IPS-18c (cell line): ENCODE results near the gene NOLC1.

Experiments used
- H3K4me3 ChIP-seq: 2 replicates; pipeline ENCODE4 v1.7.0; 2013; ENCODE audit warnings: low read depth, mild to moderate bottlenecking, low read length, moderate library complexity; ENCODE audit not compliant: insufficient read depth
- H3K9me3 ChIP-seq: one replicate; pipeline ENCODE4 v1.6.1; 2013; ENCODE audit warnings: mild to moderate bottlenecking, low read length, moderate library complexity; ENCODE audit not compliant: control insufficient read depth, insufficient read depth

Gene NOLC1

DNA sequence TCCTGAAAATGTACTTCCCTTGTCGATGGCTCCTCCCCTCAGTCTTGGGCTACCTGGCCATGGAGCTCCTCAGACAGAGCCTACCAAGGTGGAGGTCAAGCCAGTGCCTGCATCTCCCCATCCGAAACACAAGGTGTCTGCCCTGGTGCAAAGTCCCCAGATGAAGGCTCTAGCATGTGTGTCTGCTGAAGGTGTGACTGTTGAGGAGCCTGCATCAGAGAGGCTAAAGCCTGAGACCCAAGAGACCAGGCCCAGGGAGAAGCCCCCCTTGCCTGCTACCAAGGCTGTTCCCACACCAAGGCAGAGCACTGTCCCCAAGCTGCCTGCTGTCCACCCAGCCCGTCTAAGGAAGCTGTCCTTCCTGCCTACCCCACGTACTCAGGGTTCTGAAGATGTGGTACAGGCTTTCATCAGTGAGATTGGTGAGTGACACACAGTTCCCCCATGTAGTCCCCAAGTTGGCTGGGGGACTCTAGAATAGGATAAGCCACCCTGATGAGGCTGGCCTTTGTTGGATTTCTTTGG, 10.5 kb upstream of the NOLC1 start:
- Histone ChIP-seq H3K4me3 (no peak overlapping the region), H3K9me3 (no peaks in the 10 kb centered on the region)

GRCh38 chr10:102146971-102147428, 5.2 kb upstream of the NOLC1 start:
- no peak overlapping the region for H3K4me3 ChIP-seq
- H3K9me3 ChIP-seq, result no peaks in the 10 kb centered on the region

GRCh38 chr10:102147561-102147960, 4.6 kb upstream of the NOLC1 start:
- H3K9me3 ChIP-seq, result no peaks in the 10 kb centered on the region
- no peak overlapping the region for H3K4me3 ChIP-seq

GRCh38 chr10:102148275-102148674, 3.9 kb upstream of the NOLC1 start:
- Histone ChIP-seq H3K9me3 (no peaks in the 10 kb centered on the region), H3K4me3 (no peak overlapping the region)

DNA sequence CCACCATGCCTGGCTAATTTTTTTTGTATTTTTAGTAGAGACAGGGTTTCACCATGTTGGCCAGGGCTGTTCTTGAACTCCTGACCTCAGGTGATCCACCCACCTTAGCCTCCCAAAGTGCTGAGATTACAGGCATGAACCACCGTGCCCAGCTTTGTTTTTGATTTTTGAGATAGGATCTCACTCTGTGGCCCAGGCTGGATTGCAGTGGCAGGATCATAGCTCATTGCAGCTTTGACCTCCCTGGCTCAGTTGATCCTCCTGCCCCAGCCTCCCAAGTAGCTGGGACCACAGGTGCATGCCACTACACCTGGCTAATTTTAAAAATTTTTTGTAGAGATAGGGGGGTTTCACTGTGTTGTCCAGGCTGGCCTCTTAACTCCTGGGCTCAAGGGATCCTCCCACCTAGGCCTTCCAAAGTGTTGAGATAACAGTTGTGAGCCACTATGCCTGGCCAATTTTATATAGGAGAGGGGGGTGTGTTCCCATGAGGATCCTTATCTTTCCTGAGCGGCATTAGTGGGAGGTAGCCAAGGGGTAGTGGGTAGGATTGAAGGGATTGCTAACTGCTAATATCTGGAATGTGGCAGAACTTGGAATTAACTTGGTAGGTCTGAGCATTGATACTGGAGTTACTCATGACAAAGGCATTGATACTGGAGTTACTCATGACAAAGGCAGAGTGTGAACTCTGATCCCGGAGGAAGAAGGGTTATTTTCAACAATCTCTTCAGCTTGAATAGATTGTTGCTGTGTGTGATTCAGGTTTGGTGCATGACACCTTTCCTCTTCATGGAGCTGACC, 1.0 kb upstream of the NOLC1 start:
- H3K9me3 ChIP-seq, result no peaks in the 10 kb centered on the region
- H3K4me3 ChIP-seq, result peak overlapping the region; percentile 46; the same call in 1 of the 2 replicates

- H3K9me3 ChIP-seq, result no peaks in the 10 kb centered on the region
- H3K4me3 ChIP-seq, result peak overlapping the region; percentile 99
These were observed 329 bp downstream of the NOLC1 start for GRCh38 chr10:102152545-102152890.

GRCh38 chr10:102153093-102153620, 968 bp downstream of the NOLC1 start:
- H3K4me3 ChIP-seq, result peak overlapping the region; percentile 99
- no peaks in the 10 kb centered on the region for H3K9me3 ChIP-seq

GRCh38 chr10:102154466-102155116, 2.4 kb downstream of the NOLC1 start:
- 0 out of 2 replicates have a peak overlapping the region, but pooled peaks have one; percentile 15 for H3K4me3 ChIP-seq
- no peaks in the 10 kb centered on the region for H3K9me3 ChIP-seq

DNA sequence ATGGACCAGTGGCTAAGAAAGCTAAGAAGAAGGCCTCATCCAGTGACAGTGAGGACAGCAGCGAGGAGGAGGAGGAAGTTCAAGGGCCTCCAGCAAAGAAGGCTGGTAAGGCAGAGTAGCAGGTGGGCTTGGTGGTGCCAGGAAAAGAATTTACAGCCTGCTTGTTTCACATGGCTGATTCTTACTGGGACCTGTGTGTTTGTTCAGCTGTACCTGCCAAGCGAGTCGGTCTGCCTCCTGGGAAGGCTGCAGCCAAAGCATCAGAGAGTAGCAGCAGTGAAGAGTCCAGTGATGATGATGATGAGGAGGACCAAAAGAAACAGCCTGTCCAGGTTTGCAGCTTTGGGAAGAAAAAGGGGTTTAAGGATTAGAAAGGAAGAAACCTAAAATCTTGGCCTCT, 5.0 kb downstream of the NOLC1 start:
- Histone ChIP-seq H3K9me3 (no peaks in the 10 kb centered on the region), H3K4me3 (no peak overlapping the region)

DNA sequence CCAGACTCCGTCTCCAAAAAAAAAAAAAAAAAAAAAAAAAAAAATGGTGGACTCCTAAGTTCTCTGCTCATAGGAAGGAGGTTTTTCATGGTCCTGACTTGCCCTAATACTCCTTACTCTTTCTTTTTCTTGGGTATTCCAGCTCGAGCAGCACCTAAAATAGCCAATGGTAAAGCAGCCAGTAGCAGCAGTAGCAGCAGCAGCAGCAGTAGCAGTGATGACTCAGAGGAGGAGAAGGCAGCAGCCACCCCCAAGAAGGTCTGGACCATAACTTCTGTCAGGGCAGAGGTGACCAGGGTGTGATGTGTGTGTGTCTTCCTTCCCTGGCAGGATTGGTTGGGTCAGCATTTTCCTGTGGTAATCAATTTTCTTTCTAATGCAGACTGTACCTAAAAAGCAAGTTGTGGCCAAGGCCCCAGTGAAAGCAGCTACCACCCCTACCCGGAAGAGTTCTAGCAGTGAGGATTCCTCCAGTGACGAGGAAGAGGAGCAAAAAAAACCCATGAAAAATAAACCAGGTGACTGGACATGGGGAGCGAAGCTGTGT, 6.9 kb downstream of the NOLC1 start:
- no peaks in the 10 kb centered on the region for H3K9me3 ChIP-seq
- no peak overlapping the region for H3K4me3 ChIP-seq

DNA sequence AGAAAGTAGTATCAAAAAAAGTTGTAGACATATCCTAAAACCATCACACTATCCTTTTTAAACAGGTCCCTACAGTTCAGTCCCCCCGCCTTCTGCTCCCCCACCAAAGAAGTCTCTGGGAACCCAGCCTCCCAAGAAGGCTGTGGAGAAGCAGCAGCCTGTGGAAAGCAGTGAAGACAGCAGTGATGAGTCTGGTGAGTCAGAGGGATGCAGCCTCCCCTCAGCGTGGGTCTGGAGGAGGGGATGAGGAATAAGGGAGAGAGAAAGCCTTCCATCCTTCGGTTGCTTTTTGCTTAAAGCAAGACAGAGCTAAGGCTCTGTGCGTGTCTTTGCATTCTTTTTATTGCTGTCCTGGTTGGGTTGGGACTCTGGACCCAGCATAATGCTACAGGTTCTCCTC, 7.6 kb downstream of the NOLC1 start:
- no peak overlapping the region for H3K4me3 ChIP-seq
- no peaks in the 10 kb centered on the region for H3K9me3 ChIP-seq

DNA sequence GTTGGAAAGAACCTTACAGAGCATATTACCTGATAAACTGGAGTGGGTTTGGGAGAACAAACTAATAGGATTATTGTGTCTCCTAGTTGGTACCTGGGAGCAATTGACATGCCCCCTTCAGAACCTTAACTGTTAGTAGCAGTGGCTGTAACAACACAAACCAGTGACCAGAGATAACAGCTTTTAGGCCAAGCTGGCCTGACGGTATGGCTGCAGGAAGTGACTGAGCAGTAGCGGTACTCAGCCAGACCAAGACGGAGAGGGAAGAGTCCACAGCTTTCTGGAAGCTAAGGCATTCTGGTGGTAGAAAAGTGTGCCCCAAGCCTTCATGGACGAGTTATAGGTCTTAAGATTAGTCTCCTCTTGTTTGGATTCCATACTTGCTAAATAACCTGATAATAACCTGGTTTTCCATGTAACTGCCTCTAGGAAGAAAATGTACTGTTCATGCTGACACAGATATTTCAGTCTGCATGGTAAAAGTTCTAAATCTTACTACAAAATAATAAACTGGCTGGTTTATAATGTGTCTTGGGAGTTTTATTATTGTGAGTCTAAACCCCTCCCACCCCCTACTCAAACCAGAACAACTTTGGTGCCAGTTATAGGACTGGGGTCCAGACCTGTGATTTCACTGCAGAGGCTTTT, 11.3 kb downstream of the NOLC1 start:
- Histone ChIP-seq H3K9me3 (no peaks in the 10 kb centered on the region), H3K4me3 (no peak overlapping the region)

DNA sequence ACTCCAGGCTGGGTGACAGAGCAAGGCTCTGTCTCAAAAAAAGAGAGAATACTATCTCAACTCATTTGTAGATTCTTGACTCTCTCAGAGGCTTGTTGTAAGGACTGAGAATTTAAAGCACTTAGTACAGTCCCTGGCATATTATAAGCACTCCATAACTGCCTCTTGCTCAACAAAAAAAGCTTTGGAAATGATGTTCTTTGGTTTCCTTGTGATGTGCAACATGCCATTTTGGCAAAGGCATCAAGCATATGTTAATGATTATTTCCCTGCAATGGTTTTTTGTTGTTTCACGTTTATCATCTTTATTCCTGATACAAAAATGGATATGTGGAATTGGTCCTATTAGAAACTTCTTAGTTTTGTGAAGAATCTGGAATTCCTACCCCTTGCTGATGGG, 15.7 kb downstream of the NOLC1 start:
- Histone ChIP-seq H3K4me3 (no peak overlapping the region), H3K9me3 (no peaks in the 10 kb centered on the region)

GRCh38 chr10:102170602-102171001, 18.4 kb downstream of the NOLC1 start:
- H3K9me3 ChIP-seq, result no peaks in the 10 kb centered on the region
- H3K4me3 ChIP-seq, result no peak overlapping the region

GRCh38 chr10:102172288-102172687, 20.1 kb downstream of the NOLC1 start:
- H3K9me3 ChIP-seq, result no peaks in the 10 kb centered on the region
- no peak overlapping the region for H3K4me3 ChIP-seq

DNA sequence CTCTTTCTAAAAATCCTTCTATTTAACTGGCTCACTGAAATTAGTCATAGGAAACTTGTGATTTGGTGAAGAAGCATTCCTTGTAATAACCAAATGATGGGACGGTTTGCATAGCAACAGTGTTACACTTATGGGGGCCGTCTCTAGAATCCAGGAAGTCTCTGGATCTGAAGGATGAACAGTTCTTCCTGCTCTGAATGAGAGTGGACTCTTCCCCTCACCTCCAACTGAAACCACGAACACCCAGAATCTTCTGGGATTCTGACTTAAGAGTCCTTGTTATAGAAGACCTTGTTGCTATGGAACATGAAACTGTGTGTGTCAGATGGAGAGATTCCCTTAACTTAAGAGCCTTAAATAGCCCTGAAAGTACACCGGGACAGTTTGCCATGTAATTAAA, 23.2 kb downstream of the NOLC1 start:
- Histone ChIP-seq H3K4me3 (no peak overlapping the region), H3K9me3 (no peaks in the 10 kb centered on the region)

- Histone ChIP-seq H3K9me3 (peaks cover 6% of the 10 kb centered on the region), H3K4me3 (no peak overlapping the region)
These were observed 32.4 kb downstream of the NOLC1 start for GRCh38 chr10:102184606-102185005.
